ENCODE measurements around the gene SCN5A. TPM values are rescaled to one million over a fixed set of nuclear protein-coding genes. Genes with fewer than 3 reads are reported as not detected.

Gene SCN5A
- total RNA-seq, 1 donor from 2014 or later = 3.9 TPM

DNA sequence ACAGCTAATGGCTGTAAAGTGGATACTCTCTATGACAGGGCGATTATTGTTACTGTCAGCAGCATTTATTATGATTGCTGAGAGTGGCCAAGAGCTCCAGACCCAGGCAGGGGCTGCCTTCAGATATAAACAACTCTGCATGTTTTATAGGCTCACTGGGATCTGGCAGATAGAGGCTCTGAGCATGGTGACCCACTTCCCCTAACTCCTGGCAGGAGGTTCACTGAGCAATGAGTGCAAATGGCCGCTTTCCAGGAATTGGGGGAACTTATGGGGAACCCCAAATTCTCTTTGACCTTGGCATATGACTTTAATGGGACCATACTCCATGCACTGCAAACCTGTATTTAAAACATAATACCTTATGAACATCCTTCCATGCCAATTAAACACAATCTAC is 59.0 kb downstream of the SCN5A start:
- Histone ChIP-seq H2AFZ (replicated peaks) (no peak overlapping the region), H3K4me1 (no peaks in the 10 kb centered on the region), H3K4me3 (no peak overlapping the region), H3K79me2 (ENCODE audit: low read depth) (no peaks in the 10 kb centered on the region), H3K9me3 (ENCODE audit: low read depth) (no peaks in the 10 kb centered on the region), H3F3A (ENCODE audit: low read depth) (no peaks in the 10 kb centered on the region), H3K27ac (no peak overlapping the region), H3K4me2 (no peak overlapping the region), H3K9ac (no peak overlapping the region), H3K27me3 (no peaks in the 10 kb centered on the region), H3K36me3 (no peaks in the 10 kb centered on the region), H4K20me1 (ENCODE audit: low read depth) (no peaks in the 10 kb centered on the region)
- H3K27ac Mint-ChIP-seq = no peak overlapping the region
- no peaks in the 10 kb centered on the region for H3K36me3 Mint-ChIP-seq
- H3K27me3 Mint-ChIP-seq (ENCODE audit: insufficient read depth, low read depth) = peaks cover 17% of the 10 kb centered on the region
- no peak overlapping the region for H3K4me3 Mint-ChIP-seq
- DNase-seq (ENCODE audit: low spot score) = no peak
- H3K9me3 Mint-ChIP-seq = no peaks in the 10 kb centered on the region
- TF ChIP-seq, protein P1, sequence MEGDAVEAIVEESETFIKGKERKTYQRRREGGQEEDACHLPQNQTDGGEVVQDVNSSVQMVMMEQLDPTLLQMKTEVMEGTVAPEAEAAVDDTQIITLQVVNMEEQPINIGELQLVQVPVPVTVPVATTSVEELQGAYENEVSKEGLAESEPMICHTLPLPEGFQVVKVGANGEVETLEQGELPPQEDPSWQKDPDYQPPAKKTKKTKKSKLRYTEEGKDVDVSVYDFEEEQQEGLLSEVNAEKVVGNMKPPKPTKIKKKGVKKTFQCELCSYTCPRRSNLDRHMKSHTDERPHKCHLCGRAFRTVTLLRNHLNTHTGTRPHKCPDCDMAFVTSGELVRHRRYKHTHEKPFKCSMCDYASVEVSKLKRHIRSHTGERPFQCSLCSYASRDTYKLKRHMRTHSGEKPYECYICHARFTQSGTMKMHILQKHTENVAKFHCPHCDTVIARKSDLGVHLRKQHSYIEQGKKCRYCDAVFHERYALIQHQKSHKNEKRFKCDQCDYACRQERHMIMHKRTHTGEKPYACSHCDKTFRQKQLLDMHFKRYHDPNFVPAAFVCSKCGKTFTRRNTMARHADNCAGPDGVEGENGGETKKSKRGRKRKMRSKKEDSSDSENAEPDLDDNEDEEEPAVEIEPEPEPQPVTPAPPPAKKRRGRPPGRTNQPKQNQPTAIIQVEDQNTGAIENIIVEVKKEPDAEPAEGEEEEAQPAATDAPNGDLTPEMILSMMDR (IDR thresholded peaks at IDR 0.05) = no peak
- no peak for TF ChIP-seq EZH2 (IDR thresholded peaks at IDR 0.05)
- TF ChIP-seq EZH2phosphoT487 (IDR thresholded peaks at IDR 0.05) = no peak
- H3K4me1 Mint-ChIP-seq = no peaks in the 10 kb centered on the region

DNA sequence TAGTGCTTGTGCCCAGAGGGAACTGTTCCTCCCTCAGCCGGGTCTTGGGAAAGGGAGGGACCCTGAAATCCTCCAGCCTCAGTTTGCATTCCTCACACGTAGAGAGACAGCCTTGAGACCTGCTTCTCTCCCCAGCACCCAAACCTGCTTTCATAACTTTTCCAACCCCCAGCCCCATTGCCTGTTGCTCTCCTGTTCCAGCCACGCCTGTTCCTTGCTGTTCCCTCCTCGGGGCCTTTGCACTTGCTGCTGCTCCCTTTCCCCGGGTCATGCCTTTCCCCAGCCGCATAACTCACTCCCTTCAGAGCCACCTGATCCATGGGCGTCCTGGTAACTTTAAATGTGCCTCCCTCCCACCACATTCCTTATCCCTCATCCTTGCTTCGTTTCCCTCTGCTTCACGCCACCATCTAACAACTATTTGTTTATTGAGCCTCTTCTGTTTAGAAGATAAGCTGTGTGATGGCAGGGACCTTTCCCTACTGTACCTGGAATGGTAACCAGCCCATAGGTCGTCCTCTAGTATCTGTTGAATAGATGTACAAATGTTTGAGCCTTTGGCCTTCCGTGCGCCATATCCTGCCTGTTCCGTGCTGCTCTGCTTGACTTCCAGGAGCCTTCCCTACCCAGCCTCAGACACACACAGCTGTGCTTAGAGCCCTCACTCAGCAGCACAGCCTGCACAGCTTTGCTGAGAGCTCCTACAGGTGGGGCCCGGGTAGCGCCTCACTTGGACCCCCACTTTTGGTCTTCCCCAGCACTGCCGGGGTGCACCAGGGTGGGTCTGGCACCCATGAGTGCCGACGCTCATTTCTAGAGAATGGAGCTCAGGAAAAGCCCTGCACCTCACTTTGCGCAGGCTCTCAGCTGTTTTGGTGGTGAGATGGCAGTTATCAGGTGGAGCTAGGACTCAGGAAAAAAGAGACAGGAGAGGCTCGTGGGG is 60.2 kb downstream of the SCN5A start:
- no peak for DNase-seq (ENCODE audit: low spot score)
- Mint-ChIP-seq H3K27me3 (ENCODE audit: insufficient read depth, low read depth) (peaks cover 17% of the 10 kb centered on the region), H3K27ac (no peak overlapping the region), H3K9me3 (no peaks in the 10 kb centered on the region), H3K36me3 (no peaks in the 10 kb centered on the region), H3K4me1 (no peaks in the 10 kb centered on the region), H3K4me3 (no peak overlapping the region)
- H3K27me3 ChIP-seq = no peaks in the 10 kb centered on the region
- H3K4me2 ChIP-seq = no peak overlapping the region
- TF ChIP-seq, protein P1 (IDR thresholded peaks at IDR 0.05) = no peak
- TF ChIP-seq EZH2phosphoT487 (IDR thresholded peaks at IDR 0.05) (no peak), EZH2 (IDR thresholded peaks at IDR 0.05) (no peak)
- no peaks in the 10 kb centered on the region for H4K20me1 ChIP-seq (ENCODE audit: low read depth)
- H2AFZ ChIP-seq (replicated peaks) = no peak overlapping the region
- H3K9ac ChIP-seq = no peak overlapping the region
- H3K36me3 ChIP-seq = no peaks in the 10 kb centered on the region
- H3K4me1 ChIP-seq = no peaks in the 10 kb centered on the region
- H3K27ac ChIP-seq = no peak overlapping the region
- H3K4me3 ChIP-seq = no peak overlapping the region
- H3K9me3 ChIP-seq (ENCODE audit: low read depth) = no peaks in the 10 kb centered on the region
- no peaks in the 10 kb centered on the region for H3K79me2 ChIP-seq (ENCODE audit: low read depth)
- no peaks in the 10 kb centered on the region for H3F3A ChIP-seq (ENCODE audit: low read depth)

DNA sequence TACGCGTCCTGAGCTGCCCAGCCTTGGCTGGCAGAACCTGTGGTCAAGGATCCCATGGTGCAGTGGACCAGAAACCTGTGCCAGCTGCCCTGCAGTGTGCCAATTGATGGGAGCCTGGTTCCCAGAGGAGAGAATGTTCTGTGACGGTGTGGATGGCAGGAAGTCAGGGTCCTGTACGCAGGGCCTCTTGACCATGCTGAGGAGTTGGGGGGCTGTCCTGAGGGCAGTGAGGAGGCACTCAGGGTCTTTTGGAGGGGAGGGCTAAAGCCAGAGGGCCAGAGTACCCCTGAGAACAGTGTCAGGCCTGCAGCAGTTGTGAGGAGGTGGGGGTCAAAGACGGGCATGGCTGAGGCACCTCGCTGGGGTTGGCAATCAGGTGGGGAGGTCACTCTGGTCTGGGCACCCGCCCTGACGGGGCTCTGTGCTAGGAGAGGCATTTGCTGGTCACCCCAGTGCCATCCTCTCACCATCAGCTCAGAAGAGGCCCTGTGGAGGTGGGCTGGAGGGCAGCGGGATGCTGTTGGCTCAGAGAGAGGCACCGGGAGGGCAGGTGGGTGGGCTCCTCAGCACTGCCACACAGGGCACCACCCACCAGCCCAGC is 61.0 kb downstream of the SCN5A start:
- no peak overlapping the region for H3K27ac Mint-ChIP-seq
- no peaks in the 10 kb centered on the region for H3K36me3 Mint-ChIP-seq
- no peak overlapping the region for H3K27ac ChIP-seq
- TF ChIP-seq EZH2 (IDR thresholded peaks at IDR 0.05) = no peak
- TF ChIP-seq, protein P1 (IDR thresholded peaks at IDR 0.05) = no peak
- TF ChIP-seq EZH2phosphoT487 (IDR thresholded peaks at IDR 0.05) = no peak
- H3K4me1 ChIP-seq = no peaks in the 10 kb centered on the region
- peaks cover 17% of the 10 kb centered on the region for H3K27me3 Mint-ChIP-seq (ENCODE audit: insufficient read depth, low read depth)
- H3K36me3 ChIP-seq = no peaks in the 10 kb centered on the region
- H3K79me2 ChIP-seq (ENCODE audit: low read depth) = no peaks in the 10 kb centered on the region
- H3K4me3 Mint-ChIP-seq = no peak overlapping the region
- DNase-seq (ENCODE audit: low spot score) = no peak
- H3K4me1 Mint-ChIP-seq = no peaks in the 10 kb centered on the region
- H3K4me3 ChIP-seq = no peak overlapping the region
- H3K4me2 ChIP-seq = no peak overlapping the region
- H3K27me3 ChIP-seq = no peaks in the 10 kb centered on the region
- H3K9me3 ChIP-seq (ENCODE audit: low read depth) = no peaks in the 10 kb centered on the region
- no peaks in the 10 kb centered on the region for H4K20me1 ChIP-seq (ENCODE audit: low read depth)
- H3K9me3 Mint-ChIP-seq = no peaks in the 10 kb centered on the region
- H3K9ac ChIP-seq = no peak overlapping the region
- no peak overlapping the region for H2AFZ ChIP-seq (replicated peaks)
- no peaks in the 10 kb centered on the region for H3F3A ChIP-seq (ENCODE audit: low read depth)
